SU-DHL-6 (cell line): Measurements from ENCODE around the gene INHBA.

Experiments used
- H2AFZ ChIP-seq: fragments of 200-600 bp; sonication (generic); 2 replicates; pipeline ENCODE4 v1.6.1; 2014; ENCODE audit warnings: low read depth, mild to moderate bottlenecking, moderate library complexity, mixed read lengths, antibody characterized with exemption, low read length; ENCODE audit not compliant: severe bottlenecking
- H3F3A ChIP-seq: fragments of 200-600 bp; shearing (Covaris generic); 2 replicates; pipeline ENCODE4 v1.6.0; 2016; ENCODE audit warnings: antibody characterized with exemption, mild to moderate bottlenecking; ENCODE audit not compliant: insufficient read depth
- H3K27ac ChIP-seq: fragments of 200-600 bp; sonication (generic); 2 replicates; pipeline ENCODE4 v1.5.1; 2016; ENCODE audit warnings: low read depth, mild to moderate bottlenecking, low read length, moderate library complexity, mixed read lengths
- H3K27me3 ChIP-seq: fragments of 200-600 bp; sonication (generic), shearing (Covaris generic); 2 replicates; pipeline ENCODE4 v1.6.0; 2014; ENCODE audit warnings: mild to moderate bottlenecking, low read length
- H3K36me3 ChIP-seq: fragments of 200-600 bp; sonication (generic); 2 replicates; pipeline ENCODE4 v1.6.1; 2014; ENCODE audit warnings: mild to moderate bottlenecking, low read length, mixed read lengths
- H3K4me2 ChIP-seq: fragments of 300-600, 200-600 bp; shearing (Covaris generic), sonication (generic); 2 replicates; pipeline ENCODE4 v1.6.0; 2014; ENCODE audit warnings: low read length, low read depth, mild to moderate bottlenecking; ENCODE audit not compliant: poor library complexity, severe bottlenecking
- H3K4me3 ChIP-seq: fragments of 200-600 bp; sonication (generic); 2 replicates; pipeline ENCODE4 v1.5.1; 2014; ENCODE audit warnings: antibody characterized with exemption, low read length, mild to moderate bottlenecking, mixed read lengths; ENCODE audit not compliant: insufficient read depth, poor library complexity, severe bottlenecking
- H3K79me2 ChIP-seq: fragments of 200-600 bp; sonication (generic); 2 replicates; pipeline ENCODE4 v1.6.1; 2014; ENCODE audit warnings: mild to moderate bottlenecking, low read length, moderate library complexity; ENCODE audit not compliant: insufficient read depth
- H3K9ac ChIP-seq: fragments of 200-600 bp; sonication (generic); 2 replicates; pipeline ENCODE4 v1.7.0; 2014; ENCODE audit warnings: mild to moderate bottlenecking, low read length
- H3K9me2 ChIP-seq: fragments of 200-600 bp; sonication (generic); replicated peaks from 2 replicates; pipeline ENCODE4 v1.6.1; 2014; ENCODE audit warnings: low read length; ENCODE audit not compliant: insufficient read depth
- H3K9me3 ChIP-seq: fragments of 200-600 bp; sonication (generic); 2 replicates; pipeline ENCODE4 v1.6.1; 2014; ENCODE audit warnings: low read length, mixed read lengths; ENCODE audit not compliant: insufficient read depth
- H4K20me1 ChIP-seq: fragments of 200-600 bp; sonication (generic); 2 replicates; pipeline ENCODE4 v1.6.1; 2014; ENCODE audit warnings: low read depth, mild to moderate bottlenecking, antibody characterized with exemption, low read length, moderate library complexity, mixed read lengths
- EZH2phosphoT487 ChIP-seq: fragments of 200-600 bp; sonication (generic), shearing (Covaris generic); conservative IDR thresholded peaks from 2 replicates; pipeline ENCODE4 v1.6.1; 2018; ENCODE audit warnings: mild to moderate bottlenecking, antibody characterized with exemption, low read length, moderate library complexity, mixed read lengths
- TF ChIP-seq, protein P1 (sequence below): fragments of 200-600 bp; sonication (generic); IDR thresholded peaks from one replicate; pipeline ENCODE4 v1.5.1; 2017; ENCODE audit warnings: antibody characterized with exemption, mild to moderate bottlenecking, low read length, moderate library complexity; ENCODE audit not compliant: insufficient read depth, poor library complexity, severe bottlenecking

The INHBA gene

DNA sequence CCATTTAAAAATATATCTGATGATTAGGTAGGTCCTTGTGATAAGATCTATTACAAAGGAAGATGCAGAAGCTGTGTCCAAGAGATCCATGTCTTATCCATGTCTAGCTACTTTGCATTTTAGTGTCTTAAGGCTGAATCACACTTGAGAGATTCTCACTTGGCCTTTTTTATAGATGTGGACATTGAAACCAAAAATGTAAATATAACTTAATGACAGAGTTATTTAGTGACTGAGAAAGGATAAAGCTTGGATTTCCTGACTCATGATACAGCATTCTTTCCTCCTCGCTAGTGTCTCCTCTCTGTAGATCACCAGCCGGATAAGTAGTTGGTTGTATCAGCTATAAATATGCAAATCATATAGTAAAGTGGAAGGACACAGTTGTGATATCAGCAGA lies 23.3 kb downstream of the INHBA start:
- Histone ChIP-seq H3K36me3 (no peaks in the 10 kb centered on the region), H3K4me2 (no peak overlapping the region), H3K9me3 (no peaks in the 10 kb centered on the region), H3K9ac (no peak overlapping the region), H2AFZ (no peak overlapping the region), H3K9me2 (no peaks in the 10 kb centered on the region), H4K20me1 (no peaks in the 10 kb centered on the region), H3K27me3 (no peaks in the 10 kb centered on the region), H3K79me2 (no peaks in the 10 kb centered on the region), H3K27ac (no peak overlapping the region), H3K4me3 (no peak overlapping the region), H3F3A (no peaks in the 10 kb centered on the region)
- TF ChIP-seq EZH2phosphoT487, result no peak
- TF ChIP-seq, protein P1, sequence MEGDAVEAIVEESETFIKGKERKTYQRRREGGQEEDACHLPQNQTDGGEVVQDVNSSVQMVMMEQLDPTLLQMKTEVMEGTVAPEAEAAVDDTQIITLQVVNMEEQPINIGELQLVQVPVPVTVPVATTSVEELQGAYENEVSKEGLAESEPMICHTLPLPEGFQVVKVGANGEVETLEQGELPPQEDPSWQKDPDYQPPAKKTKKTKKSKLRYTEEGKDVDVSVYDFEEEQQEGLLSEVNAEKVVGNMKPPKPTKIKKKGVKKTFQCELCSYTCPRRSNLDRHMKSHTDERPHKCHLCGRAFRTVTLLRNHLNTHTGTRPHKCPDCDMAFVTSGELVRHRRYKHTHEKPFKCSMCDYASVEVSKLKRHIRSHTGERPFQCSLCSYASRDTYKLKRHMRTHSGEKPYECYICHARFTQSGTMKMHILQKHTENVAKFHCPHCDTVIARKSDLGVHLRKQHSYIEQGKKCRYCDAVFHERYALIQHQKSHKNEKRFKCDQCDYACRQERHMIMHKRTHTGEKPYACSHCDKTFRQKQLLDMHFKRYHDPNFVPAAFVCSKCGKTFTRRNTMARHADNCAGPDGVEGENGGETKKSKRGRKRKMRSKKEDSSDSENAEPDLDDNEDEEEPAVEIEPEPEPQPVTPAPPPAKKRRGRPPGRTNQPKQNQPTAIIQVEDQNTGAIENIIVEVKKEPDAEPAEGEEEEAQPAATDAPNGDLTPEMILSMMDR, result no peak

GRCh38 chr7:41674505-41675023 lies 28.3 kb downstream of the INHBA start:
- H3K9me2 ChIP-seq, result no peaks in the 10 kb centered on the region
- no peak overlapping the region for H3K4me2 ChIP-seq
- no peaks in the 10 kb centered on the region for H3K79me2 ChIP-seq
- no peak overlapping the region for H3K9ac ChIP-seq
- H4K20me1 ChIP-seq, result no peaks in the 10 kb centered on the region
- TF ChIP-seq, protein P1, result no peak
- no peak for TF ChIP-seq EZH2phosphoT487
- no peaks in the 10 kb centered on the region for H3K36me3 ChIP-seq
- no peak overlapping the region for H3K27ac ChIP-seq
- H3K9me3 ChIP-seq, result no peaks in the 10 kb centered on the region
- no peak overlapping the region for H2AFZ ChIP-seq
- H3K27me3 ChIP-seq, result no peaks in the 10 kb centered on the region
- no peaks in the 10 kb centered on the region for H3F3A ChIP-seq
- H3K4me3 ChIP-seq, result no peak overlapping the region

GRCh38 chr7:41661596-41661995 lies 41.3 kb downstream of the INHBA start:
- H3K36me3 ChIP-seq, result no peaks in the 10 kb centered on the region
- H3K9me3 ChIP-seq, result no peaks in the 10 kb centered on the region
- H3F3A ChIP-seq, result no peaks in the 10 kb centered on the region
- H3K27me3 ChIP-seq, result no peaks in the 10 kb centered on the region
- H3K4me2 ChIP-seq, result no peak overlapping the region
- no peak overlapping the region for H3K27ac ChIP-seq
- H4K20me1 ChIP-seq, result no peaks in the 10 kb centered on the region
- no peak overlapping the region for H2AFZ ChIP-seq
- TF ChIP-seq, protein P1, result no peak
- no peak for TF ChIP-seq EZH2phosphoT487
- H3K9ac ChIP-seq, result no peak overlapping the region
- no peak overlapping the region for H3K4me3 ChIP-seq
- no peaks in the 10 kb centered on the region for H3K79me2 ChIP-seq
- H3K9me2 ChIP-seq, result no peaks in the 10 kb centered on the region
